CD4-positive, alpha-beta T cell (primary cell): ENCODE measurements around the gene IGF2R. TPM values are rescaled to one million over a fixed set of nuclear protein-coding genes. Genes with fewer than 3 reads are reported as not detected.

Source experiments
- ATAC-seq: fragments of 200-7000 bp; cut with Tn5 transposase; one replicate; pipeline ENCODE4 v1.10.0; 2022; ENCODE audit warnings: mild to moderate bottlenecking; ENCODE audit not compliant: poor library complexity
- CTCF ChIA-PET: fragments of 350-600 bp; sonication (Branson Sonifier 250); formaldehyde crosslinking; loops from one replicate; lab custom pipeline; 2021; ENCODE audit warnings: antibody characterized with exemption, inconsistent platforms; lab: Charles Lee
- POLR2A ChIA-PET: fragments of 350-600 bp; sonication (Branson Sonifier 250); formaldehyde crosslinking; loops from one replicate; lab custom pipeline; 2021; ENCODE audit warnings: antibody characterized with exemption, inconsistent platforms; lab: Charles Lee
- DNase-seq, 14 experiments: peaks; one replicate each; pipeline ENCODE4 v3.0.0-alpha.2; 2013 to 2020; ENCODE audit warnings: mixed read lengths in 2 of 14
- H3K27ac ChIP-seq, 2 donors: one replicate each; pipeline versions ENCODE4 v1.5.1 to v1.7.0; 2013; ENCODE audit warnings: low read length in 2 of 2, low read depth in 1 of 2, mild to moderate bottlenecking in 1 of 2
- H3K27me3 ChIP-seq, 2 experiments: 1 replicate in 1 of 2; 2 replicates in 1 of 2; pipeline versions ENCODE4 v1.6.1 to v1.7.0; 2013; ENCODE audit warnings: low read length in 2 of 2, control low read depth in 1 of 2, mild to moderate bottlenecking in 1 of 2, moderate library complexity in 1 of 2; ENCODE audit not compliant: insufficient read depth in 2 of 2, control insufficient read depth in 1 of 2
- H3K36me3 ChIP-seq: one replicate; pipeline ENCODE4 v1.6.1; 2013; ENCODE audit warnings: low read length, control low read depth; ENCODE audit not compliant: insufficient read depth
- H3K4me1 ChIP-seq: one replicate; pipeline ENCODE4 v1.6.1; 2013; ENCODE audit warnings: low read length, control low read depth; ENCODE audit not compliant: insufficient read depth
- H3K4me3 ChIP-seq: one replicate; pipeline ENCODE4 v1.5.1; 2013; ENCODE audit warnings: mild to moderate bottlenecking, low read length, moderate library complexity
- H3K9me3 ChIP-seq, 2 experiments: 1 replicate in 1 of 2; 2 replicates in 1 of 2; pipeline versions ENCODE4 v1.6.1 to v1.7.0; 2013; ENCODE audit warnings: low read length in 2 of 2, mild to moderate bottlenecking in 2 of 2, control low read depth in 1 of 2, moderate library complexity in 1 of 2; ENCODE audit not compliant: control insufficient read depth in 1 of 2, insufficient read depth in 1 of 2
- H3K27ac Mint-ChIP-seq: one replicate; pipeline ENCODE4 v1.8.0; 2020; ENCODE audit warnings: mixed read lengths
- H3K27me3 Mint-ChIP-seq: one replicate; pipeline ENCODE4 v1.8.0; 2021; ENCODE audit warnings: mixed read lengths
- H3K36me3 Mint-ChIP-seq: one replicate; pipeline ENCODE4 v1.8.0; 2021; ENCODE audit warnings: low read depth, mixed read lengths
- H3K4me1 Mint-ChIP-seq: one replicate; pipeline ENCODE4 v1.8.0; 2021; ENCODE audit warnings: low read depth, mixed read lengths
- H3K4me3 Mint-ChIP-seq: one replicate; pipeline ENCODE4 v1.8.0; 2020; ENCODE audit warnings: mild to moderate bottlenecking, mixed read lengths
- H3K9me3 Mint-ChIP-seq: one replicate; pipeline ENCODE4 v1.8.0; 2020; ENCODE audit warnings: mixed read lengths
- CTCF ChIP-seq: fragments of 200-600 bp; IDR thresholded peaks from one replicate; pipeline ENCODE4 v1.8.0; 2022; ENCODE audit warnings: antibody characterized with exemption, mild to moderate bottlenecking
- intact Hi-C, 2 experiments: fragments of 100-400 bp; cut with DNase I in 1 of 2; cut with micrococcal nuclease in 1 of 2; formaldehyde crosslinking; loops; one replicate each; pipeline versions ENCODE4 v1.15.1 to v1.9.0; 2023 to 2025; cut with DNase I, micrococcal nuclease
- total RNA-seq, 174 experiments: library from RNA in 2 of 174; stranded (reverse) in 2 of 174; gene quantifications; one replicate each; pipeline ENCODE4 v1.2.3 and lab custom pipeline; 2021 to 2026

IGF2R gene
- total RNA-seq, 2 experiments from 2014 or later = 43.8 to 46.7 TPM

GRCh38 chr6:160116411-160116810 lies 147.5 kb downstream of the IGF2R start:
- no peaks in the 10 kb centered on the region for H3K27me3 ChIP-seq
- H3K9me3 ChIP-seq = peaks cover 0 to 17% of the 10 kb centered on the region in 2 experiments
- H3K36me3 ChIP-seq = no peaks in the 10 kb centered on the region
- ATAC-seq (no peak), DNase-seq (no peak)
- no peak overlapping the region for H3K27ac ChIP-seq
- intact Hi-C loops = no loop called here
- no peaks in the 10 kb centered on the region for H3K4me1 ChIP-seq
- ChIA-PET CTCF (no interaction called here), POLR2A (no interaction called here)
- H3K4me1 Mint-ChIP-seq = no peaks in the 10 kb centered on the region
- H3K4me3 ChIP-seq = no peak overlapping the region
- no peak overlapping the region for H3K4me3 Mint-ChIP-seq
- no peak overlapping the region for H3K27ac Mint-ChIP-seq
- TF ChIP-seq CTCF = no peak
- H3K27me3 Mint-ChIP-seq = no peaks in the 10 kb centered on the region
- no peaks in the 10 kb centered on the region for H3K36me3 Mint-ChIP-seq
- H3K9me3 Mint-ChIP-seq = no peaks in the 10 kb centered on the region

GRCh38 chr6:160117137-160117536 lies 148.3 kb downstream of the IGF2R start:
- CTCF ChIA-PET = no interaction called here

GRCh38 chr6:160118620-160119229 lies 149.8 kb downstream of the IGF2R start:
- H3K36me3 Mint-ChIP-seq = no peaks in the 10 kb centered on the region
- no peaks in the 10 kb centered on the region for H3K9me3 Mint-ChIP-seq
- H3K27ac ChIP-seq = no peak overlapping the region
- H3K36me3 ChIP-seq = no peaks in the 10 kb centered on the region
- CTCF ChIA-PET = no interaction called here
- no peaks in the 10 kb centered on the region for H3K4me1 Mint-ChIP-seq
- no peak overlapping the region for H3K27ac Mint-ChIP-seq
- no peak overlapping the region for H3K4me3 ChIP-seq
- no peaks in the 10 kb centered on the region for H3K4me1 ChIP-seq
- H3K4me3 Mint-ChIP-seq = no peak overlapping the region
- no peak for TF ChIP-seq CTCF
- POLR2A ChIA-PET = no interaction called here
- H3K27me3 ChIP-seq = no peaks in the 10 kb centered on the region
- no peak for DNase-seq
- peaks cover 0 to 17% of the 10 kb centered on the region in 2 experiments for H3K9me3 ChIP-seq
- intact Hi-C loops = no loop called here
- no peaks in the 10 kb centered on the region for H3K27me3 Mint-ChIP-seq
- ATAC-seq = no peak

More at GRCh38 chr6:160117137-160117536, 148.3 kb downstream of the IGF2R start:
- intact Hi-C loops = no loop called here
- H3K27ac Mint-ChIP-seq = no peak overlapping the region
- H3K4me3 Mint-ChIP-seq = no peak overlapping the region
- Histone ChIP-seq H3K9me3 (peaks cover 0 to 17% of the 10 kb centered on the region in 2 experiments), H3K4me3 (no peak overlapping the region), H3K27ac (no peak overlapping the region), H3K27me3 (no peaks in the 10 kb centered on the region), H3K4me1 (no peaks in the 10 kb centered on the region), H3K36me3 (no peaks in the 10 kb centered on the region)
- H3K4me1 Mint-ChIP-seq = no peaks in the 10 kb centered on the region
- no peaks in the 10 kb centered on the region for H3K36me3 Mint-ChIP-seq
- POLR2A ChIA-PET = interaction anchor here (0.6 kb wide), 1 partner anchor 314 kb away, joined by 3 read pairs; no protein-coding TSS in a partner anchor
- no peak for DNase-seq
- TF ChIP-seq CTCF = no peak
- H3K27me3 Mint-ChIP-seq = no peaks in the 10 kb centered on the region
- no peaks in the 10 kb centered on the region for H3K9me3 Mint-ChIP-seq
- ATAC-seq = no peak
